GM12801 (cell line): ENCODE results near the gene TNFRSF11A.

Source experiments
- TF ChIP-seq, protein P1 (sequence below): IDR thresholded peaks from one replicate; pipeline ENCODE4 v1.5.1; 2011; ENCODE audit warnings: control low read depth; ENCODE audit not compliant: insufficient read length; ENCODE audit errors: extremely low read depth

The TNFRSF11A gene

DNA sequence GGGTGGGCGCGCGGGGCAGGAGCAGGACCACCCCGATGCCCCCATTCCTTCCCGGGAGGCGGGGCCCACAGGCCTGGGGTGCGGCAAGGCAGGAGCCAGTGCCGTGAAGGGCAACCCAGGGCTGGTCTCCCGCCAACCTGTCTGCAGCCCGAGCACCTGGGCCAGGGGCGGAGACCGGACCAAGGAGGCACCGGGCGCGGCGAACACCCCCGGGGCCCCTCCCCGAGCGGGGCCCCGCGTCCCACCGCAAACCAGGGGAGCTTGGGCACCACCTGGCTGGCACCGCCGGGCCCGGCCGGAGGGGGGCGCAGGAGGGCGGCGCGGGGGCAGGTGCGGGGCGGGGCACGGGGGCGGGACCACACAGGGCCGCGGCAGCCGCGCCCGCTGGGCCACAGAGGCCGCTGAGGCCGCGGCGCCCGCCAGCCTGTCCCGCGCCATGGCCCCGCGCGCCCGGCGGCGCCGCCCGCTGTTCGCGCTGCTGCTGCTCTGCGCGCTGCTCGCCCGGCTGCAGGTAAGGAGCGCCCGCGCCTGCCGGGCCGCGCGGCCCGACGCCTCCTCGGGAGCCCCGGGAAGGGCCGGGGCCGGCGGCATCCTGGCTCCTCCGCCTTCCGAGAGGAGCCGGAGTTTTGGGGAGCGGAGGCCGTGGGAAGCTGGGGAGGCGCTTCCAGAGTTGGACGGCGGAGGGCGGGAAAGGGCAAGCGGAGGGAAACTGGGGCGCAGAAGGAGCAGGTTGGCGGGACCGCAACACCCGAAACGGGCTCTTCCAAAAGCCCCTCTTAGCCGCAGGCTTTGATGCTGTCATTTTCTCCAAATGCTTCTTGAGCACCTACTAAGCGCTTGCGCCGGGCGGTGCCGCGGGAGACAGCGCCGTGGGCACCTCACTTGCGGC, at the start of gene TNFRSF11A:
Gene TNFRSF11A (plus strand): TSS at position 394 of the 889 bp plus-strand sequence. CDS start 43 bp downstream, at position 437.
- TF ChIP-seq, protein P1, sequence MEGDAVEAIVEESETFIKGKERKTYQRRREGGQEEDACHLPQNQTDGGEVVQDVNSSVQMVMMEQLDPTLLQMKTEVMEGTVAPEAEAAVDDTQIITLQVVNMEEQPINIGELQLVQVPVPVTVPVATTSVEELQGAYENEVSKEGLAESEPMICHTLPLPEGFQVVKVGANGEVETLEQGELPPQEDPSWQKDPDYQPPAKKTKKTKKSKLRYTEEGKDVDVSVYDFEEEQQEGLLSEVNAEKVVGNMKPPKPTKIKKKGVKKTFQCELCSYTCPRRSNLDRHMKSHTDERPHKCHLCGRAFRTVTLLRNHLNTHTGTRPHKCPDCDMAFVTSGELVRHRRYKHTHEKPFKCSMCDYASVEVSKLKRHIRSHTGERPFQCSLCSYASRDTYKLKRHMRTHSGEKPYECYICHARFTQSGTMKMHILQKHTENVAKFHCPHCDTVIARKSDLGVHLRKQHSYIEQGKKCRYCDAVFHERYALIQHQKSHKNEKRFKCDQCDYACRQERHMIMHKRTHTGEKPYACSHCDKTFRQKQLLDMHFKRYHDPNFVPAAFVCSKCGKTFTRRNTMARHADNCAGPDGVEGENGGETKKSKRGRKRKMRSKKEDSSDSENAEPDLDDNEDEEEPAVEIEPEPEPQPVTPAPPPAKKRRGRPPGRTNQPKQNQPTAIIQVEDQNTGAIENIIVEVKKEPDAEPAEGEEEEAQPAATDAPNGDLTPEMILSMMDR: no peak

DNA sequence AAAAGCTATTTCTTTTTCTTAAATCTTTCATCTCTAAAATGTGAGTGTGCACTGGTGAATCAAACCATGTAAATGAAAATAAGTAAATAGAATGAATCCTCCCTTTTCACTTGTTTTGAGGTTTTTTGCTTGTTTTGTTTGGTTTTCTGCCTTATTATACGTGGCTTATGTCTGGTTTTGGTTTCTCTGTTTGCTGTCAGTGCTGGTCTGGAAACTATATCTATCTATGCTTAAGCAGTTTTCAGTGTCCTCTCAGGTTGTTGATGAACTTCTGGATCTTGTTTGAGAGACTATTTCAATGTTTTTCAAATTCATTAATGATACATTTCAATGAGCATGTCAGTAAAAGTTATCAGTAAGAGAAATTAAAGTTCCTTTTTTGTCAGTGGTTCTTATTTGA, 48.1 kb upstream of the TNFRSF11A start:
- TF ChIP-seq, protein P1: no peak

DNA sequence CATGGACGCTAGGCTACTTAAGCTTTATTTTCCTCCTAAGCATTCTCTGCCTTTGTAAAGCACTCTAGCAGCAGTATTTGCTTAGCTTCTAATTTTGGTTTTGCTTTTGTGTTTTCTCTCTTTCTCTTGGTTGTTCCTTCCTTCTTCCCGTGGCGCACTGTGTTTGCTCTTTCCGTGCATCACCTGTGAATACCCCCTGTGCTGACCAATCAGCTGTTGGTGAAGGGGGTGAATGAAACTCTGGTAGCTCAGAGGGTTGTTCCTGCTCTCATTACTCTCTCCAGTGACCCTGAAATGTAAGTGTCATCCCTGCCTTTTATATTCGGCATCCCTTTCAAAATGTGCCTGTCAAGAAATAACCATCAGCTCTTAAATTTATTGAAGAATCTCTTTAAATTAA, 45.5 kb upstream of the TNFRSF11A start:
- TF ChIP-seq, protein P1: no peak

DNA sequence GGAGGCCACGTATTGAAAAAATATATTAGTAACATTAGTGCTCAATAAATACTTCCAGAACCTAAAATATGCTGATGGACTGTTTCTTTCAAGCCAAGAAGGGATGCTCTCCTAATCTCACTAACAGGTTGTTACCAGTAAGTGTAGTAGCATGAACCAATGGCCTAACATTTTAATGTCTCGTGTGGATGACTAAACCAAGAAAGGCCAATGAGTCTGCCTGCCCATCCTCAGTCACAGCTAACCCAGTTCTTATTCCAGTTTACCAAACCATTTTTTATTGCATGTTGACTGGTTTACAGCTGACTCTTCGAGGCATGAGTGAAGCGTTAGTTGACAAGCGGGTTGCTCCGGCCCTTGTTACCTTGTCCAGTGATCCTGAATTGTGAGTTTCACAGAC, 45.1 kb upstream of the TNFRSF11A start:
- TF ChIP-seq, protein P1: no peak

DNA sequence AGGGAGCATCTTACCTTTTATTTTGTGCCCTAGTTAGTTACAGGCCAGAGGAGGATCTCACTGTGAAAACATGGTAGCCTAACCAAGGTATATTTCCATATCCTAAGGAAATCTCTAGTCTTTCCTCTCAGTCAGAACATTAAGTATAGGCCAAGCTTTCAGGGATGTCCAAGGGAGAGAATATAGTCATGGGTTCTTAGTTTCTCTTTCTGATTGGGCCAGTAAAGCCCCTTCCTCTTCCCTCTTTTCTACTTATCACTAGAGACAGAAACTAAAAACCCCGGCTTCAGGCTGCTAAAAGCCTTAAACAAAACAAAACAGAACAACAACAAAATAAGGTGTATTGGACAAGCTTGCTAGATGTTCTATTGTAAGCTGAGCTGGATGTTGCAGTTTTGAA, 44.3 kb upstream of the TNFRSF11A start:
- TF ChIP-seq, protein P1: no peak

DNA sequence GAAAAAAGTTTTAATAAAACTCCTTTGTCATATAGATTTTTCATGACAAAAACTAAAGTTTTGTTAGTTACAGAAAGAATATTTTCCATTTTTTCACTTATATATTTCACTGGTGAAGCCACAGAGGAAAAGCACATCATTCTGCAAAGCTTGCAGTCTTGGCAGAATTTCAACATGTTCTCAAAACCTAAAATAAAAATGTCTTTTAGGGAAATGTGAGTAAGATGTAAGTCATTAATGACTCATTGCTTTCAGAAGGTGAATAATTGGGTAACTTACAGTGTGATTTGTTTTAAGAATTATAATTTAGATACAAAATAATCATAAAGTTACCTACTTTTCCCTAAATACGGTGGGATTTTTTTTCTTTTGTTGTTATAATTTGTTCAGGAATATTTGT, 43.4 kb upstream of the TNFRSF11A start:
- TF ChIP-seq, protein P1: no peak

DNA sequence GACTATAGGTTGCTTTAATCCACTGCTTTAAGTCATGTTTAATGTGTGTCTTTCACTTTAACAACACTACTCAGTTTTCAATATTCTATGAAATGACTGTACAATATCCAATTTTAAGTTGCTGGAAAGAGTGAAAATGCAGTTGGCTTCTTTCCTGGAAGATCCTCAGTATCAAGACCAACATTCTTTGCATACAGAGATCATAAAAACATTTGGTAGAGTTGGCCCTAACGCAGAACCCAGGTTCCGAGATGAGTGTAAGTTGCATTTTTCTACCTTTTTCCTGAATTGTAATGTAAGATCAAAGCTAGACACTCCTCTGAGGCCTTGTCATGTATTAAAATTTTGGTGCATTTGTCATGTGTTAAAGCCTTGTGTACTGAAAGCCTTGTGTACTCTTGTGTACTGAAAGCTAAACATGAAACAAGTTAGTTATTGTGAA, 42.9 kb upstream of the TNFRSF11A start:
- TF ChIP-seq, protein P1: no peak
